ENCODE measurements around the gene IQSEC1. TPM values are rescaled to one million over a fixed set of nuclear protein-coding genes. Genes with fewer than 3 reads are reported as not detected.
"Not testable (repeated sequence)": the region's sequence is repeated elsewhere in the genome, so short reads cannot be mapped to it uniquely, and the experiment has no call there.

The IQSEC1 gene
- total RNA-seq, 3 donors from 2014 or later: 19.8 to 42.2 (median 21.9) TPM

GRCh38 chr3:12859840-12860239 is 213.4 kb downstream of the IQSEC1 start:
- no peaks in the 10 kb centered on the region for H3K9me3 ChIP-seq
- H3K4me3 ChIP-seq: no peak overlapping the region
- no peaks in the 10 kb centered on the region for H3K36me3 ChIP-seq (ENCODE audit: low read depth)
- DNase-seq: no peak
- ATAC-seq: peak; percentile 60
- H3K4me1 ChIP-seq (ENCODE audit: low read depth): no peaks in the 10 kb centered on the region
- TF ChIP-seq CTCF (IDR thresholded peaks at IDR 0.05): no peak
- intact Hi-C loops (cut with DNase I, micrococcal nuclease): no loop called here

GRCh38 chr3:12856626-12857025 is 216.6 kb downstream of the IQSEC1 start:
- no peak for ATAC-seq
- TF ChIP-seq CTCF (IDR thresholded peaks at IDR 0.05): no peak
- Histone ChIP-seq H3K36me3 (ENCODE audit: low read depth) (no peaks in the 10 kb centered on the region), H3K4me1 (ENCODE audit: low read depth) (no peaks in the 10 kb centered on the region), H3K9me3 (no peaks in the 10 kb centered on the region), H3K4me3 (no peak overlapping the region)
- DNase-seq: no peak
- intact Hi-C loops (cut with DNase I, micrococcal nuclease): no loop called here

GRCh38 chr3:12854565-12854964 is 218.7 kb downstream of the IQSEC1 start:
- Histone ChIP-seq H3K9me3 (no peaks in the 10 kb centered on the region), H3K4me1 (ENCODE audit: low read depth) (no peaks in the 10 kb centered on the region), H3K36me3 (ENCODE audit: low read depth) (no peaks in the 10 kb centered on the region), H3K4me3 (no peak overlapping the region)
- ATAC-seq: no peak
- no peak for TF ChIP-seq CTCF (IDR thresholded peaks at IDR 0.05)
- intact Hi-C loops (cut with DNase I, micrococcal nuclease): no loop called here
- no peak for DNase-seq

- H3K4me1 ChIP-seq (ENCODE audit: low read depth); DNase-seq; H3K4me3 ChIP-seq; intact Hi-C loops (cut with DNase I, micrococcal nuclease); H3K36me3 ChIP-seq (ENCODE audit: low read depth); H3K9me3 ChIP-seq; ATAC-seq: not testable (repeated sequence)
Observed at GRCh38 chr3:12853847-12854246, 219.4 kb downstream of the IQSEC1 start.

- no peak for TF ChIP-seq CTCF (IDR thresholded peaks at IDR 0.05)
- no peaks in the 10 kb centered on the region for H3K9me3 ChIP-seq
- intact Hi-C loops (cut with DNase I, micrococcal nuclease): no loop called here
- DNase-seq (no peak), ATAC-seq (no peak)
- H3K4me1 ChIP-seq (ENCODE audit: low read depth): no peaks in the 10 kb centered on the region
- H3K4me3 ChIP-seq: no peak overlapping the region
- H3K36me3 ChIP-seq (ENCODE audit: low read depth): no peaks in the 10 kb centered on the region
Observed at GRCh38 chr3:12852201-12852600, 221.0 kb downstream of the IQSEC1 start.

Other genes starting within 250 kb of the IQSEC1 start
- gene RPL32, start 231.9 kb downstream of the IQSEC1 start, total RNA-seq: 1,000 to 10,000 TPM; 1,042 to 1,233 (median 1,185) TPM